ENCODE results near the gene PYURF. TPM values are rescaled to one million over a fixed set of nuclear protein-coding genes. Genes with fewer than 3 reads are reported as not detected.
A peak's percentile ranks its signal among the peaks of the same experiment; 100 is the strongest.
"Not testable (repeated sequence)": the region's sequence is repeated elsewhere in the genome, so short reads cannot be mapped to it uniquely, and the experiment has no call there.

PYURF gene, protein sequence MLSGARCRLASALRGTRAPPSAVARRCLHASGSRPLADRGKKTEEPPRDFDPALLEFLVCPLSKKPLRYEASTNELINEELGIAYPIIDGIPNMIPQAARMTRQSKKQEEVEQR
- polyA plus RNA-seq (ENCODE audit: insufficient read length) = 69.4 TPM

DNA sequence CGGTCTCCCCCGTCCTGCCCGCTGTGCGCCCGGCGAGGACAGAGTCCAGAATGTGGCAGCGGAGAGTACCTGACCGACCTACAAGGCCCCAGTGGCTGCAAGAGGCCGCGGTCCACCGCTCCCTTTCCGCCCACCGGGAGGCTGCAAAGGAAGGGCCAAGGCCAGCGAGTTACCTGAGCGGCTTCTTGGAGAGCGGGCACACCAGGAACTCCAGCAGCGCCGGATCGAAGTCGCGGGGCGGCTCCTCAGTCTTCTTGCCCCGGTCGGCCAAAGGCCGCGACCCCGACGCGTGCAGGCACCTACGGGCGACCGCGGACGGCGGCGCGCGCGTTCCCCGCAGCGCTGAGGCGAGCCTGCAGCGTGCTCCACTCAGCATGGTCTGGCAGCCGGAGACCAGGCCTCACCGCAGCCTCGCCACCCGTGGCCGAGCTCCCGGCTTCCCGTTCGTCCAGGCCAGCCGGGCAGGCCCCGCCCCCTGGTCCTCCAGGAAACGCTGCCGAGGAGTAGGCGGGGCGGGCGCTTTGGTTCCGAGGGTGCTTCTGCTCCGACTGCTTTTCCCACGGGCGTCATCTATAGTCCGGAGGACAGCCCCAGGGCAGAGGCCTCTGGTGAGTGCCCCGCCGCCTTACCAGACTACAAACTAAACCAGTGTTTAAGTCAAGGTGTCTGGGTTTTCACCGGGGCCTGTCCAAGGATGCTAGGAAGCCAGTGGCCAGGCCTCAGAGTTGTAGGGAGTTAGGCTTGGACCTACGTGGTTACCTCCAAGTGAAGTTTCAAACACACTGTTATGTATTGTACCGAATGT is at the start of gene PYURF:
TSS of gene PYURF (minus strand) at position 452 of the 805 bp plus-strand sequence. CDS start at position 376, 76 bp downstream.
- DNase-seq (ENCODE audit: low read depth) = peak; percentile 54

DNA sequence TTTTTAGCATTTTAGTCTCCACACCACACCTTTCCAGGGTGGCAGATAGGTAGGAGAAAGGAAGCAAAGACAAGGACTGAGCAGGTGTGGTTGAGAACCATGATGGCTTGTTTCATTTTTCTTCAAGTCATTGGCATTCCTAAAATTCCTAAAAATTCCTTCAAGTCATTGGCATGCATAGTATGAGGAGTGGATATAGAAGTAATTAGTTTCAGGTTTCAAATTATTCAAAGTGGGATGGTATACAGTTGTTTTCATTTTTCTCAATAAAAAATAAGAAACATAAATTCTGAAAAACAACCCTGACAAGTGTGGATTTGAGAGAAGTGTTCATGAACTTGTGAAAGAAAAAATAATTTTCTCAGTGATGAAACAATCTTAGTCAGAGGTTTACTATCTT is 46.4 kb upstream of the PYURF start:
- no peak for DNase-seq (ENCODE audit: low read depth)

DNA sequence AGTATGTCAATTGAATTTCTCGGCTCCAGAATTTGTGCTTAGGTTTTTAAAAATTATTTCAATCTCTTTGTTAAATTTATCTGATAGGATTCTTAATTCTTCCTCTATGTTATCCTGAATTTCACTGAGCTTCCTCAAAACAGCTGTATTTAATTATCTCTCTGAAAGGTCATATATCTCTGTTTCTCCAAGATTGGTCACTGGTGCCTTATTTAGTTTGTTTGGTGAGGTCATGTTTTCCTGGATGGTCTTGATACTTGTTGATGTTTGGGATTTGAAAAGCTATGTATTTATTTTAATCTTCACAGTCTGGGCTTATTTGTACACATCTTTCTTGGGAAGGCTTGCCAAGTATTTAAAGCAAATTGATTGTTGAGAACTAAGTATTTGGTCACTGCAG is 44.0 kb upstream of the PYURF start:
- no peak for DNase-seq (ENCODE audit: low read depth)

DNA sequence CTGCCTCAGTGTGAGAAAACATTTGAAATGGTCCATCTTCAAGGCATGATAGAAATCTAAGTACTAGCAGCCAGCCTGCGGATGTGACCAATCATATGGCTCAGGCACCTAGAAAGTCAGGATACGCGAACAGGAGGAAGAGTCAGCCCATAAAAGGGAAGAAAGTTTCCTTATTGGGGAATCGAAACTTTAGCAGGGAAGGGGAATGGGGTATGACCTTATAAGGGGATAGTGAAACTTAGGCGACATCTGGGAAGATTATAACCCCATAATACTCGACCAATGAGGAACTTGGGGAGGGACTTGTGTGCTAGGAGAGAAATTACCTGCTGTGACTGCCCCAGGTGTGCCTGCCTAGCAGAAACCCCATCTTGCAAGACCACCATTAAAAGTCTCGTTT is 26.2 kb upstream of the PYURF start:
- DNase-seq (ENCODE audit: low read depth) = no peak

DNA sequence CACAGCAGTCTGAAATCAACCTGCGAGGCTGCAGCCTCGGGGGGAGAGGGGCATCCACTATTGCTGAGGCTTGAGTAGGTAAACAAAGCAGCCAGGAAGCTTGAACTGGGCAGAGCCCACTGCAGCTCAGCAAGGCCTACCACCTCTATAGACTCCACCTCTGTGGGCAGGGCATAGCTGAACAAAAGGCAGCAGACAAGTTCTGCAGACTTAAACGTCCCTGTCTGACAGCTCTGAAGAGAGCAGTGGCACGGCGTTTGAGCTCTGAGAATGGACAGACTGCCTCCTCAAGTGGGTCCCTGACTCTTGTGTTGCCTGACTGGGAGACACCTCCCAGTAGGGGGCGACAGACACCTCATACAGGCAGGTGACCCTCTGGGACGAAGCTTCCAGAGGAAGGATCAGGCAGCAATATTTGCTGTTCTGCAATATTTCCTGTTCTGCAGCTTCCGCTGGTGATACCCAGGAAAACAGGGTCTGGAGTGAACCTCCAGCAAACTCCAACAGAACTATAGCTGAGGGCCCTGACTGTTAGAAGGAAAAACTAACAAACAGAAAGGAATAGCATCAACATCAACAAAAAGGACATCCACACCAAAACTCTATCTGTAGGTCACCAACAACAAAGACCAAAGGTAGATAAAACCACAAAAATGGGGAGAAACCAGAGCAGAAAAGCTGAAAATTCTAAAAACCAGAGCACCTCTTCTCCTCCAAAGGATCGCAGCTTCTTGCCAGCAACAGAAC is 15.9 kb upstream of the PYURF start:
- DNase-seq (ENCODE audit: low read depth) = not testable (repeated sequence)

DNA sequence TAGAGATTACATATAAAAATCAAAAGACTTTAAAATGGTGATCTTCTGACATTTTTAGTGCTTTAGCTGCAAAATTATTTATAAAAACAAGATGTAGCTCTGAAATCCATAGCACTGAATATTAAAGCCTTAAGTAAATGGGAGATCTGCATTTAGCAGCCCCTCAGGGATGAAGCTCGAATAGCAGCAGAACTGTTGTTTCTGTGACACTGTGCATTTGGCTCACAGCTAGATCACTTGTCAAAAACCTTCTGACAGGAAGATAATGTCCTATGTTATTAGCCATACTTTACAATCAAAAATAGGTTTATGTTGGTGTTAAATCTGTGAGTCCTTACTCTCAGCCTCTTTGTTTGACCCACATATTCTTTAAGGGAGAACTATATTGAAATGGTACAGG is 14.1 kb upstream of the PYURF start:
- no peak for DNase-seq (ENCODE audit: low read depth)

DNA sequence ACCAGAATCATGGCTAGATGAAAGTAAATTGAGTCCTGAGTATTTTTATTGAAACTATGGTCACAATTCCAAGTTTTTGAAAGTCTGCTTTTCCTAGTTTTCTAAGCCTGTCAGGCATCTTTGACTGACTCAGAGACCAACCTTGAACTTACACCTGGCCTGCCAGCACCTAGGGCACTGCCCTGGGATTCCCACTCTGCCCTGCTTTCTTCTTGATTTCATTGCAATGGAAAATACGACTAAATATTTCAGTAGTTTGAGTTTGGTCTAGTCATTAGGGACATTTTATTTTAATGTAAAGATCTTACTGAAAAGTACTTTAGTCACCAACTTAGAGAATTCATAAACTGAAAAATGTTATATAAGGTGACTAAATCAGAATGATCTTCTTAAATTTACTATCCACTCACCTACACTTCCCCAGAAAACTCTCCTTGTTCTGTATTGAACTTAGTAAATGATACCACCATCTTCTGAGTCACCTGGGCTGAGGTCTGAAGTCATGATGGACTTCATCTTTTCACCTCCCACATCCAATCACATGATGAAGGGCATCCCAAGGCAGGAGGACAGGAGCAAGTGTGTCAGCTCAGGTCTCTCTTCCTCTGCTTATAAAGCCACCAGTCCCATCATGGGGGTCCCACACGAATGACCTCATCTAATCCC is 11.6 kb upstream of the PYURF start:
- DNase-seq (ENCODE audit: low read depth) = no peak

DNA sequence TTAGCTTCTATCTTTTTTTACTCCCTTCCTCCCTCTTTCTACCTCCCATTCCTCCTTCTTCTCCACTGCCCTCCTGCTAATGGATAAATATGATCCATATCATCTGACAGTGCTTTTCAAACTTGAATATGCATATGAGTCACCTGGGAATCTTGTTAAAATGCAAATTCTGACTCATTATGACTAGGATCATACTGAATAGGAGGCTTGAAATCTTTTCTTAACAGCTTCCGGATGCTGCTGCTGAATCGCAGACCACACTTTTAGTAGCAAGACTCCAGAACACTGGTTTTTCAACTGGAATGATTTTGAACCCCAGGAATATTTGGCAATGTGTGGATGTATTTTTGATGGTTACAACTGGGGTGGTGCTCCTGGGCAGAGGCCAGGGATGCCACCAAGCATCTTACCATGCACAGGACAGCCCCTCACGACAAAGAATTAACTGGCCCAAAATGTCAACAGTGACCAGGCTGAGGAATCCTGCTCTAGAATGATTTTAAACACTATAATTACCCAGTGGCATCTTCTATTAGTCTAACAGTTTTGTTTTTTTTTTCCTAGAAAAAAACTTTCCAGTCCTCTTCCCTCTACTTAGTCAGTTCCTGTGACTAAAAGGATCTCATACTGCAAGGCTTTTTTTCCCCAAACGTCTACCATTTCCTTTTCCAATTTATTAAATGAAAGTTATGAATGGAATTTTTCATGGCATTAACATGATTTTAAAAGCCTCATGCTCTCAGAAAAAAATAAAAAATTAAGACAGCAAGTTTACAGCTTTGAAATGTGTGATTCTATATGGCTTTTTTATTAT is 10.6 kb upstream of the PYURF start:
- DNase-seq (ENCODE audit: low read depth) = no peak

DNA sequence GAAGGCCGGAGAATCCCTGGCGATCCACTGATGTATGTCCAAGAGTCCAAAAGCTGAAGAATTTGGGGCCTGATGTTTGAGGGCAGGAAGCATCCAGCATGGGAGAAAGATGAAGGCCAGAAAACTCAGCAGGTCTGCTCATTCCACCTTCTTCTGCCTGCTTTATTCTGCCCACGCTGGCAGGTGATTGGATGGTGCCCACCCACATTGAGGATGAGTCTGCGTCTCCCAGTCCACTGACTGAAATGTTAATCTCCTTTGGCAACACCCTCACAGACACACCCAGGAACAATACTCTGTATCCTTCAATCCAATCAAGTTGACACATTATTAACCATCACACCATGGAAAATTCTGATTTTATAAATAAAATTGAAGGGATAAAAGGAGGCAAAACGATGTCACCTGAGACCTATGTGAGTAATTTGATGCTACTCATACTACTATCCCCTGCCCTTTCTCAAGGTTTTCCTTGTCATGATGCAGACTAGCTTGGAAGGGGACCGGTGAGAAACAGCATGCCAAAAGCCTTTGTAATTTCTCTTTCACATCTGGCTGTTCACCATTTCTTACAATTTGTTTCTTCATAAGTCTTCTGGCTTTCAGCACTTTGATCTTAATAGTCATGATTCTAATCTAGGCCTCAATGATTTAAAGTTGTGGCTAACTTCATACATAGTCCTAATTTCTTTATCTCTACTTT is 9.7 kb upstream of the PYURF start:
- DNase-seq (ENCODE audit: low read depth) = no peak

DNA sequence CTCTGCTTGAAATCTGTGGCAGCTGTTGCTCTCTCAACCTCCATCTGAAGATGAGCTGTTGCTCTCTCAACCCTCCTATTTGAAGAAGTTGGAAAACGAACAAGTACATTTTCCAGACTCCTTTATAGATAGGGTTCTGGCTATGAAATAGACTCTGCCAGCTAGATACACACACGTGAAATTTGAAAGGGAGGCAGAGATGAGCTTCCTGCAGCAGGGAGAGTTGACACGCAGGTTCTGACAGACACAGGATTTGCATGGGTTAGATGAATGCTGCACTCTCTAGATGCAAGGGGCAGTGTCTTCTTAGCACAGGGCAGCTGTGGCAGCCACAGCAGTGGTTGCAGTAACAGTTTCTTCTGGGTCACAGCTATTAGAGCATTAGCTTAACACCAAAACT is 8.0 kb upstream of the PYURF start:
- DNase-seq (ENCODE audit: low read depth) = no peak

DNA sequence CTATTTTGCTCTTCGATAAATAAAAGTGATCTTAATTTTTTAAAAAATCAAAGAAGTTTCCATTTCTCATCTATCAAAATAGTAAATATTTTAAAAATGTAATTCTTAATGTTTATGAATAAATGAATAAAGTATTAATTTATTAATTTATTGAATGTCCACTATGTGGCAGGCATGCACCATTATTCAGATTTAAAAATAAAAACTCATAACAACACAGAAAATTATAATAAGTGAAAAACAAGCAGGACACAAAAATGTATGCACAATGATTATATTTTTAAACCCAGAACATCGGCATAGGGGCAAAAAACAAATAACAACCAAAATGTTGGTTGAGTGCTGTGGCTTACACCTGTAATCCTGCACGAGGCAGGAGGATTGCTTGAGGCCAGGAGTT is 5.3 kb upstream of the PYURF start:
- no peak for DNase-seq (ENCODE audit: low read depth)

DNA sequence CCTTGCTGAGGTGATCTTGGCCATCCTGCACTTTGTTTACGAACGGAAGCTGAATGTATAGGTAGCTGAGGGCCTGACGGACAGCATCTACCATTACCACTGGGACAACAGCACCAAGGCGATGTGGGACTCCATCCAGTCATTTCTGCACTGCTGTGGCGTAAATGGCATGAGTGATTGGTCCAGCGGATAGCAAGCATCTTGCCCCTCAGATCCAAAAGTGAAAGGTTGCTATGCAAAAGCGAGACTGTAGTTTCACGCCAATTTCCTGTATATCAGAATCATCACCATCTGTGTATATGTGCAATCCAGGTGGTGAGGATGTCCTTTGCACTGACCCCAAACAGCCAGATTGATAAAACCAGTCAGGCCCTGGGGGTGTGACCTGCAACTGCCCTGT is 4.2 kb upstream of the PYURF start:
- no peak for DNase-seq (ENCODE audit: low read depth)

DNA sequence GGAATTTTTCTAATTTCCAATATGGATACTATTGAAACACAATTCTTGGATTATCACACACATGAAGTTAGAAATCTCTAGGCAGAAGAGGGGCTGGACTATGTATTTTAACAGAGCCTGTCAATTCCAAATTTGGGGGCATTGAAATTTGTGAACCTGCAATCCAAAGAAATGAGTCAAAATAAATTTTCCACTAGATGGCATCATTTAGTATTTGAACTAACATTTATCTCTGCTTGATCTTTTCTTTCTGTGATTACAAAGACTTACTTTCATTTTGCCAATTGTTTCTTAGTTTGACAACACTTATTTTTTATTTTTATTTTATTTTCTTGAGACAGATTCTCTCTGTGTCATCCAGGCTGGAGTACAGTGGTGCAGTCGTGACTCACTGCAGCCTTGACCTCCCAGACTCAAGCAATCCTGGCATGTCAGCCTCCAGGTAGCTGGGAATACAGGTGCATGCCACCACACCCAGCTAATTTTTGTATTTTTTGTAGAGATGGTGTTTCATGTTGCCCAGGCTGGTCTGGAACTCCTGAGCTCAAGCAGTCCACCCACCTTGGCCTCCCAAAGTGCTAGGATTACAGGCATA is 2.7 kb upstream of the PYURF start:
- DNase-seq (ENCODE audit: low read depth) = no peak

DNA sequence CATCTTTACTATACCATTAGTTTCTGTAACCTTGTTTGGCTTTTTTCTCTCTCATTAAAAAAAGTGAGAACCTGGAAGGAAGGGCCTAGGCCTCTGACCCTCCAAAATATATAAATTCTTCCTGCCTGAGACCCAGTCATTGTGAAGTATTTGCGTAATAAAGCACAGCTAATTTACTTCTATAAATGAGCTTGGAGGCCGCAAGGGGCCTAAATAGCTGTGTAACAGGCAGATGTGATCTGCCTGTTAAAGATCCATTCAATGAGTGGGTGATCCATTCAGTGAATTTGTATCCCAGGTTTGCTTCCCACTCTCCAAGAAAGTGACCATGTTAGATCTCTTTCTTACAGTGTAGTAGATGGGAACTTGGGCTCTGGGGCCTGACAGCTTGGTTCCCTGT is 595 bp upstream of the PYURF start:
- DNase-seq (ENCODE audit: low read depth) = no peak

DNA sequence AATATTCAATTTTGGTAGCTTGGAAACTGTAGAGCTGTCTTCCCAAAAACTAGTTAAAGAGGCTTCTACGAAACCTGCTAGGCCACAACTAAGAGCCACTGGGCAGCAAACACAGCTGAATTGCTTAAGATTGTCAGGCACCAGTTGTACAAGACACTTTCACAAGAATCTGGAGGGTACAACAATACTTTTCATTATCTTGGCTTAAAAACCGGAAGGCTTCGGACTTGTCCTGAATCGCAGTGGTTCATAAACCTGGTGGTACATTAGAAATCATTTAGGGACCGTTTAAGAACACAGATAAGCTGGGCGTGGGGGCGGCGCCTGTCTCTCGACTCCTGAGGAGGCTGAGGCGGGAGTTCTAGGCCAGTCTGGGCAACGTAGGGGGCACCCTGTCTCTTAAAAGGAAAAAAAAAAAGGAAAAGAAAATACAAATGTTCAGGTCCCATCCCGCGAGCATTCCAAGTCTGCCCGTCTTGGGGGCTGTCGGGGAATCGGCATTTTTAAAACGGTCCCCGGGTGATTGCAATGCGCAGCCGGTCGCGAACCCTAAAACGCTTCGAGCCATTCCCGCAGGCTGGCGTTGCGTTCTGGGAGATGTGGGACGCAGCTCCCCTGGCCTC is 763 bp downstream of the PYURF start:
- DNase-seq (ENCODE audit: low read depth) = no peak

DNA sequence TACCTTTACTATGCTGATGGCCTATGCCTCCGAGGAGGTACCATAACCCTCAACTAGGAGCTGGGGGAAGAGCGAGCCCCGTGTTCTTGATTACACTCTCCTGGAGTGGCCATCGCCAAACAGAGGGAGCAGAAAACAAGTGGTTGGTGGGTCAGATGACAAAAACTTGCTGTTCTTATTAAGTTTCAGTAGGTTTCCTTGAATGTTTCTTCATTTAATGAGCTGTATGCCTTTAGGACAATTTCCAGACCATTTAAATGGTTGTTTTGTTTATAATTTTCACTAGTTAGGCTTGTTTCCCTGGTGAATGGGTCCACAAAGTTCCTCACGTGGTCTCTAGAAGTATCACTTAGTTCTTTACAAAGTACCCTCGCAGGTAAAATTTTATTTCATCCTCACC is 4.7 kb downstream of the PYURF start:
- no peak for DNase-seq (ENCODE audit: low read depth)

DNA sequence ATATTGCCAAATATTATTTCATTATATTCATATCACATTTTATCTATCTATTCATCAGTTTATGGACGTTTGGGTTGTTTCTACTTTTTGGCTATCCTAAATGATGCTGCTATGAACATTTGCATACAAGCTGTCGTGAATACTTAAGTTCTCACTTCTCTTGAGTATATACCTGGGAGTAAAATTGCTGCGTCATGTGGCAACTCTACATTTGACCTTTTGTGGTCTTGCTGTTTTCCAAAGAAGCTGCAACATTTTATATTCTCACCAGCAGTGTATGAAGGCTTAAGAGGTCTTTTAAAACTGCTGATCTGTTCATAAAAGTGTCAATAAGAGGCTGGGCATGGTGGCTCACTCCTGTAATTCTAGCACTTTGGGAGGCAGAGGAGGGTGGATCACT is 5.8 kb downstream of the PYURF start:
- DNase-seq (ENCODE audit: low read depth) = no peak

DNA sequence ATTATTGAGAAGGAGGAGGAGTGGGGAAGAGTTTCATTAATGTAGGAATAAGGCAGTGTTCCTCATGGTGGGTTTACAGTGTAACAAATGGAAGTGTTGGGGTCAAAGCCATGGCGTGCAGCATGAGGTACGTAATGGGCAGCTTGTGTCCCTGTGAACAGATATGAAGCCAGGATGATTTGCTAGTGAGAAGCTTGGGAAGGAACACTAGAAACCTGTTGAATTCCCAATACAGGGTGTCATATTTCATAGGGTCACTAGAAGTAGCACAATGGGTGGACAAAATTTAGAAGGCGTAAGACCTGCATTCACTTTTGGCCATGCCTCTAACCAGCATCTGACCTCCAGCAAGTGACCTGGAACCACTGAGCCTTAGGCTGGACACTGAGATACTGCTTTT is 6.8 kb downstream of the PYURF start:
- no peak for DNase-seq (ENCODE audit: low read depth)

DNA sequence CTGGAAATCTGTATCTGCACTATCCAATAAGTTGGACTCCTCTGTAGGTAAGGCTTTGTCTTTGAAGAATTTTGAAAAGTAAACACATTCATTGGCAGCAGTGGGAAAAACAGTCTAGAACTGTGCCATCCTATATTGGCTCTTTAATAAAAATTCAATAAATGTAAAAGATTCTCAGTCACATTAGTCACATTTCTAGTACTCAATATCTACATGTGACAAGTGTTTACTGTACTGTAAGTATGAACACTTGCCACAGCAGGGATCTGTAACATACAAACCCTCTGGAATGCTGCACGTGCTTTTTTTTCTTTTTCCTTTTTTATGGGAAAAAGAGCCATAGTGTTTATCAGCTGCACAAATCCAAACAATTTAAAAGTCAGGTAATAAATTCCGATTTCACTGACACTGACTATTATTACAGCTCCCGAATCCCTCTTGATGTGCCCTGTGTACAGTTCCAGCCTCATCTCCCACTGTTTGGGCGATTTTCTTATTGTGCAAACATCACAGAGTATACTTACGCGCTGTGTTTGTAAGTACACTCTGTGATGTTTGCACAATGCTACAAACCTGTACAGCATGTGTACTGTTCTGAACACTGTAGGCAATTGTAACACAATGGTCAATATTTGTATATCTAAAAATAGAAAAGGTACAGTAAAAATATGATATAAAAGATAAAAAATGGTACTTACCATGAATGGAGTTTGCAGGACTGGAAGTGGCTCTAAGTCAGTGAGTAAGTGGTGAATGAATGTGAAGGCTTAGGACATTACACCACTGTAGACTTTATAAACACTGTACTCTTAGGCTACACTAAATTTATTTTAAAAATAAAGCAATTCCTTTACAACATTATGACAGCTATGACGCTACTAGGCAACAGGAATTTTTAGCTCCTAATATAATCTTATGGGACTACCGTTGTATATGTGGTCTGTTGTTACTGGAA is 8.7 kb downstream of the PYURF start:
- no peak for DNase-seq (ENCODE audit: low read depth)

All from forelimb muscle (tissue), 1 donor.